ENCODE measurements around the gene PPP1R9A.

DNA sequence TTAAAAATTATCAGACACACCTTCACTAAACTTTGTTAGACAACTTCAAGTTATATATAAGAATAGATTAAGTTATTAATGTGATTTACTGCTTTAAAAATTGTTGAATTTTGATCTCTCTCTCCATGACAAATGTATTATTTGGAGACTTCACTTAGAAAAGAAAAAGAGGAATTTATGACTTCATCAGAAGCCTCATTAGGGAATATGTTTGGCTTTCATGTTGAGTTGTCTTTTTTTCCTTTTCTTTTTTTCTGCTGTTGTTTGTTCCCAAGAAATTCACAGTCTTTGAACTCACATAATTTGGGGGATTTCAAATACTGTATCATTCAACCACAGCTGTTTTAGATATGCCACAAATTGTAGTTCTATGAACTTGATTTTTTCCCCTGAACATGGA lies 149.5 kb downstream of the PPP1R9A start:
- no peak for TF ChIP-seq POLR2A (IDR thresholded peaks at IDR 0.05; ENCODE audit: low read length)
- TF ChIP-seq GATA1 (IDR thresholded peaks at IDR 0.05; ENCODE audit: low read depth, low read length), result no peak

All from erythroblast (primary cell).